NCI-H2081 treated with DMSO at 0.1 percent for 48 hours (cell line): ENCODE results near the gene ACVR1B.

Experiments used
- DNase-seq: peaks from one replicate; lab custom pipeline; 2025; lab: John Stamatoyannopoulos, UW

ACVR1B gene

GRCh38 chr12:52005218-52005902, 53.9 kb downstream of the ACVR1B start:
- DNase-seq = no peak

GRCh38 chr12:52005903-52006703, 54.6 kb downstream of the ACVR1B start:
- DNase-seq = no peak

GRCh38 chr12:52006726-52007157, 55.2 kb downstream of the ACVR1B start, which contains the start of gene TAMALIN:
Gene TAMALIN (plus strand): TSS chr12:52006946. CDS start chr12:52007020, 74 bp downstream.
- DNase-seq = no peak

GRCh38 chr12:52007158-52007921, 55.8 kb downstream of the ACVR1B start:
- no peak for DNase-seq

- DNase-seq = no peak
Observed at GRCh38 chr12:52007982-52008510, 56.5 kb downstream of the ACVR1B start.

- DNase-seq = no peak
Observed at GRCh38 chr12:52009081-52009751, 57.7 kb downstream of the ACVR1B start.

GRCh38 chr12:52010152-52010622, 58.7 kb downstream of the ACVR1B start:
- DNase-seq = no peak

- DNase-seq = no peak
Observed at GRCh38 chr12:52010692-52011601, 59.4 kb downstream of the ACVR1B start.

- DNase-seq = no peak
Observed at GRCh38 chr12:52011602-52012214, 60.2 kb downstream of the ACVR1B start.

- no peak for DNase-seq
Observed at GRCh38 chr12:52013626-52014310, 62.3 kb downstream of the ACVR1B start.

GRCh38 chr12:52014567-52015530, 63.4 kb downstream of the ACVR1B start:
- no peak for DNase-seq

- DNase-seq = no peak
Observed at GRCh38 chr12:52015532-52016041, 64.1 kb downstream of the ACVR1B start.

- DNase-seq = peak; percentile 82
Observed at GRCh38 chr12:52018433-52019112, 67.1 kb downstream of the ACVR1B start.

- DNase-seq = no peak
Observed at GRCh38 chr12:52019113-52019770, 67.7 kb downstream of the ACVR1B start.

GRCh38 chr12:52020539-52021336, 69.2 kb downstream of the ACVR1B start:
- DNase-seq = peak; percentile 25

GRCh38 chr12:52022841-52023181, 71.3 kb downstream of the ACVR1B start:
- no peak for DNase-seq
